ENCODE results near the gene UTP11. TPM values are rescaled to one million over a fixed set of nuclear protein-coding genes. Genes with fewer than 3 reads are reported as not detected.

Gene UTP11
- total RNA-seq, 1 donor from 2014 or later = 53.7 TPM

DNA sequence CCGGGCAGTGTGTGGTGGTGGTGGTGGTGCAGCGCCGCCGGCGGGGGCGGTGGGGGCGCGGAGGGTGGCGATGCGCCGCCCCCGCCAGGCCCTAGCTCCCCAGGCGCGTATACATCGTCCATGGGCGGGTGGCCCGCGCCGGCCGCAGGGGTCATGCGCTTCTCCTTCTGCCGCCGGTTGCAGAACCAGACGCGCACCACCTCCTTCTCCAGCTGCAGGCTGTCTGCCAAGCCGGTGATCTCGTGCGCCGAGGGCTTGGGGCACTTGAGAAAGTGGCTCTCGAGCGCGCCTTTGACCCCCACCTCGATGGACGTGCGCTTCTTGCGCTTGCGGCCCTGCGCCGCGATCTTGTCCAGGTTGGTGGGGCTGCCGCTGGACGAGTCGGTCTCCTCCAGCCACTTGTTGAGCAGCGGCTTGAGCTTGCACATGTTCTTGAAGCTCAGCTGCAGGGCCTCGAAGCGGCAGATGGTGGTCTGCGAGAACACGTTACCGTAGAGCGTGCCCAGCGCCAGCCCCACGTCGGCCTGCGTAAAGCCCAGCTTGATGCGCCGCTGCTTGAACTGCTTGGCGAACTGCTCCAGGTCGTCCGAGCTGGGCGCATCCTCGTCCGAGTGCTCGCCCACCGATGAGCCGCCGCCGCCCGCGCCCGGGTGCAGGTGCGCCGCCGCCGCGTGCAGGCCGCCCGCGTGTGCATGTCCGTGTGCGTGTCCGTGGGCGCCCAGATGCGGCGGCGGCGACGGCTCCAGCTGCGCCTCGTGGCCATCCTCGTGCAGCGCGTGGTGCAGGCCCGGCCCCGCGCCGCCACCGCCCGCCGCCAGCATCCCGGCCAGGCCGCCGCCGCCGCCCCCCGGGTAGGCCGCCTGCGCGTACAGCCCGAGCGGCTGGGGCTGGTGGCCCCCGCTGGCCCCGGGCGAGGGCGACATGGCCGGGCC lies 33.1 kb downstream of the UTP11 start:
- no peak for DNase-seq (ENCODE audit: extremely low read depth, low read depth, low spot score)

DNA sequence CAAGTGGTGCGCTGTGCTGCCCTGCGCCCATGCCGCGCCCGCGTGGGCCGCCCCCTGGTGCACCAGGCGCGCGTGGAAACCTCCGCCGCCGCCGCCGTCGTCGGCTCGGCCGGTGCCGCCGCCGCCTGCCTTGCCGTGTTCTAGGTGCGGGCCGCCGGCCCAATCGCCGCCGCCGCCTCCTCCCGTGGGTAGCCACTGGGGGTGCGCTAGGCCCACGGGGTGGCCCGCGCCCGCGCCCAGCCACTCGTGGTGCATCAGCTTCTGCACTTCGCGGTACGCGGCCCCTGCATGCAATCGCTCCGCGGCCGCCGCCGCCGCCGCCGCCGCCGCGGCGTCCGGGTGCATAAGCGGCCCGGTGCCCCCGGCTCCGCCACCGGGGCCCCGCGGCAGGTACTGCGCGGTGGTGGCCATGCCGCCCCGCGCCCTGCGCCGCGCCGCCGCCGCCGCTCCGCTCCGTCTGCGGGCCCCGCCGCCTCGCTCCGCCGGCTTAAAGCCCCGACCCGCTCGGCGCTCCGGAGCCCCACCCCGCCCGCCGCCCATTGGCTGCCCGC lies 33.9 kb downstream of the UTP11 start, which contains the start of gene POU3F1:
POU3F1 (minus strand) TSS at position 461 of the 551 bp plus-strand sequence; CDS start at position 411, 50 bp downstream.
- no peak for DNase-seq (ENCODE audit: extremely low read depth, low read depth, low spot score)

DNA sequence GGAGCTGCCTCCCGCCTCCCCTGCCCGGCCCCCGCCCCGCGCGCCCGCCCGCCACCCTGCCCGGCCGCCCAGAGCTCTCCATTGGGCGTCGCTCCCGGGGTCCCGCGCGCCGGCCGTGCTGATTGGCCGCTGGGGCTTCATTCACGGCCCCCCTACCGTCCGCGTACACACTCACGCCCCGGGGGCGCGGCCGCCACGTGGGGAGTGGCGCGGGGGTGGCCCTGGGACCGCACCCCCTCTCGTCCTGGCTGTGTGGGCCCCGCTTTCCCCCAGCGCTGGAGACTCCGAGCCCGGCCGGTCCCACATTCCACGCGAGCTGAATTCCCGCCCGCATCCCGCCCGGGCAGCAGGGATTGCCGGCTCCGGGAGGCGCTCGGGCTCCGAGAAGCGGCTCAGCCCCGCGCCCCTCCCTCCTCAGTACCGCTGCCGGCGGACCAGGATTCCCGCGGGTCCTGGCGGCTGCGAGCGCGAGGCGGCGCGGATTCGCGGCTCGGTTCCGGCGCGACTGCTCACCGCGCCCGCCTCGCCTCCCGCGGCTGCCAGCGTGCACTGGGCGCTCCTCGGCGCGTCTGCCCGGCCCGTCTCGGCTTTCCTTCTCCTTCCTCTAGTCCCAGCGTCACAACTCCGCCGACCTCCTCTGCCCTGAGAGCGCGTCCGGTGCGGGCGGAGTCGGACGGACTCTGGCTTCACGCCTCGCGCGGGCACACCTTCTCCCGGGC lies 34.5 kb downstream of the UTP11 start:
- no peak for DNase-seq (ENCODE audit: extremely low read depth, low read depth, low spot score)

DNA sequence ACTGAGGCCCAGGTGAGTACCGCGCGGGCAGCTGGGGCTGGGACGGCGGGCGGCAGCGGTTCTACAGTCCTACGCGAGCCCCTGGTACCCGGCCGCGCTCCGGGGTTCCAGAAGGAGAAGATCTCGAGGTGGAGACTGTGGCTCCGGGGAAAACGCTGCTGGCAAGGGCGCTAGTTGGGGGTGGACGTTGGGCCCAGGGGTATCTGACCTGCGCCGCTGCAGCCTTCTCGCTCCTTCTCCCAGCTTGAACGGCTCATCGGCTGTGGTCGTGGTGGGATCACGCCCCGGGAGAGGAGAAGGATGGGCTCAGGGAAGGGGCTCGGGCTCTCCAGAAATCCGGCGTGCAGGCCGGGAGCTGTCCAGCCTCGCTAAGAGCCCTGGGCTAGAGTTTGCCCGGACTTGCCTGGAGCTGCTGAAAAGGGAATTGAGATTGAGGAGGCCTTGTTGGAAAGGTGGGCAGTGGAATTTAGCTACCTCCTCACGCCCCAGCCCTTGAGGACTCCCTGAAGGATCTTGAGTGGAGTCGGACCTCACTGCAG lies 35.1 kb downstream of the UTP11 start:
- DNase-seq (ENCODE audit: extremely low read depth, low read depth, low spot score) = no peak

DNA sequence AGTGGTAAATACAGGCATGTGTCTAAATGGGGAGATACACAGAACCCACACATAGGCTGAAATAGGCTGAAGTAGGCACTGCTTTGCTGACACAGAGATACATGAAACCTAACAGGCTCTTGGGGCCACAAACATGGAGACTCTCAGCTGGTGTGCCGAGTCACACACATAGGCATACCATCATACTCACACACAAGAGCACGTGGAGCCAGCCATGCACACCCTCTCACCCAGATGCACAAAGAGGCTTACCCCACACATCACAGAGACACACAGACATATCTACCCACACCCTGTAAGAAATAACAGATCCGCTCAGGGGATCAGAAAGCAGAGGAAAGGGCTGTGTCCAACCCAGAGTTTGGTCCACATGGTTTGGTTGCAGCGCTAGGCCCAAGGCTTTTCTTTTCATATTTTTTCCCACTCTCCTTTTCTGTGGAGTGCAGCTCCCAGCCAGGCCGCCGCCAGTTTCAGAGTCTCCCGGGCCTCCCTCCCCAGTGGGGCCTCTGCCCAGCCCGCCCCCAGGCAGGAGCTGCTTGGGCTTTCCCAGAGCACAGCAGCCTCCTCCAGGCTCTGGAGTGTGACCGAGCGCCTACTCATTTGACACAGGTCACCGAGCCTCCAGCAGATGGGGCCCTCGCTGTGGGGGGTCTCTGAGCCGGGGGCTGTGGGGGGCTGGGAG lies 38.0 kb downstream of the UTP11 start:
- no peak for DNase-seq (ENCODE audit: extremely low read depth, low read depth, low spot score)

DNA sequence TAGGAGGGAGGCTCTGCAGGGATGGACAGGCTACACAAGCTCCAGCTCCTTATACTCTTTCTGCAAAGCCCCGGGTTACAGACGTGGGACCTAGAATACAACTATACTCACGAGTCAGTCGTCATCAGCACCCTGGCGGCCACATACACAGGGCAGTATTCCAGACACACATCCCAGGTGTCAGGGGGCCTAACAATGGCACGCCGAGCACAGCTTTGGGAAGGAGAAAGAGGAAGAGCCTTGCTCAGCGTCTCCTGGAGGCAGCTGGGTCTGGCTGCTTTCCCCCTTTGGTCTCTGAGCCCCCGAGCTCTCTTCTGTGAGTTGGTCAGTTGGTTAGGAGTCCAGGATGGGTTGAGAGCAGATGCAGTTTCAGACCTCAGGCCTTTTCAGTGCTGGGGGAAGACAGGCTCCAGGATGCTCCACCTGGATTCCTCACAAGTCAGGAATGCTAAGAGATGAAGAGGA lies 38.6 kb downstream of the UTP11 start:
- no peak for DNase-seq (ENCODE audit: extremely low read depth, low read depth, low spot score)

DNA sequence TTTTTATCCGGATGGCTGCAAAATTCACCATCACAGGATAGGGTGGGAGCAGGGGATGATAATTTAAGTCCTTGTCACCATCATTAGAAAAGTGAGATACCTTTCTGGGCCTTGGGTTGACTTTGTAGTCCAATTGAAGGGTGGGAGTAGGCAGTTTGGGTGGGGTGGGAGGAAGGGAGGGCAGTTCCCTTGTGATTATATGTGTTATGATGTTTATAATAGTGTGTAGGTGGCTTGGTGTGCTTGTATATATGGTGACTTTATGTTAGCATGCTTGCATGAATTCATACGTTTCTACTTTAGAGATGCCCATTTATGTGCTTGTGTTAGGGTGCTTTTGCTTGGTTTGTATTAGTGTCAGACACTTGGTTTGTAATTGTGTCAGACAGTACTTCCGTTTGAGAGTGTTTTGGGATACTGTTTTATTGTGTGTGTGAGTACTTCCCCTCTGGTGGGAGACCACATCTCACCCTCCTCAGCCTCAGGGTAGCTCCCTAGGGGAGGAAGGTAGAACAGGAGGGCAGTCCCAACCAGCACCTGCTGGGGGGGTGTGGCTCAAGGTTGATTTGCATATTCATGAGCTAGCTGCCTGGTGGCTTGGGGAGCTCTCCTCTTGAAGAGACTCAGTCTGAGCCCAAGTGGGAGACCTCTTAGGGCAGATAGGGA lies 40.3 kb downstream of the UTP11 start:
- no peak for DNase-seq (ENCODE audit: extremely low read depth, low read depth, low spot score)

DNA sequence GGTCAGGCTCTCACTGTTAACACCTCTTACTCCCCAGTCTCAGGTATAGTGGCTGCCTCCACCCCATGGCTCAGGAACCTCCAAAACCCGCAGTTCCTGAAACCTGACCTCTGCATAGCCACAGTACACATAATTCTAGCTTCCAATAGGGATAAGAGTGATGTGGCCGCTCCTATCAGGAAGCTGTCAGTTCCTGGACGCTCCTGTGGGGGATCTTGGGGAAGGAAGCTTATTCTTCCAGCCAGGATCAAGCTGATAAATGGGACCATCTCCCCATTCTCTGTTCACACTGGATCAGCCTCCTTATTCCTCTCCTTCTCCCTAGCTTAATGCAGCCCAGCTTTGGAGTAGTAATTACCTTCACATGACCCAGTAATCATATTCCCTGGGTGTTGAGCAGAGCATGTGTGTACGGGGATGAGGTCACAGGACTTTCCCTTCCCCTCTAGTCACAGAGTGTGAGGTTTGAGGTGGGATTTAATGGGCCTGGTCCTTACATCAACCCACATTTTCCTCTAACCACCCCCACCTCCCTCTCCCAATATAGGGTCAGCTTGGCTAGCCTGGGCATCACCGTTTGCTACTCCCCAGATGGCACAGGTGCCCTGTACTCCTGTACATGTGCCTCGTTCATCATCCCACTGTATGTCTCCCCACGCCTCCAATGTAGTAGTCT lies 41.0 kb downstream of the UTP11 start:
- DNase-seq (ENCODE audit: extremely low read depth, low read depth, low spot score) = no peak

DNA sequence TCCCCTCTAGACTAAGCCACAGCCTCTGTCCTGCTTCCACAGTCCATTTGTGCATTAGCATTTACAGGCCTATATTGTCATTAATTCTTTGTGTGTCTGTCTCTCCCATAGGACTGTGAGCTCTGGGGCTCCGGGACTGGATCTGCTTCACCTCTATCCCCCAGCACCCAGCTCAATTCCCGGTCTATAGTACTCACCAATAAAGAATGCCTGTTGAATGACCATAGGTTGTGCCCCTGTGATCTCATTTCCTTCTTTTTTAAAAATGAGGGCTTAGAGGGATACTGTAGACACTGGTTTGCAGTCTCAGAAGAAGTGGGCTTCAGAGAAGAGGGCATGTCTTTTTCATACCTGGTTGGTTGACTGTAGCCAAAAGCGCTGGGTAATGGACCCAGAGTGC lies 42.9 kb downstream of the UTP11 start:
- no peak for DNase-seq (ENCODE audit: extremely low read depth, low read depth, low spot score)

DNA sequence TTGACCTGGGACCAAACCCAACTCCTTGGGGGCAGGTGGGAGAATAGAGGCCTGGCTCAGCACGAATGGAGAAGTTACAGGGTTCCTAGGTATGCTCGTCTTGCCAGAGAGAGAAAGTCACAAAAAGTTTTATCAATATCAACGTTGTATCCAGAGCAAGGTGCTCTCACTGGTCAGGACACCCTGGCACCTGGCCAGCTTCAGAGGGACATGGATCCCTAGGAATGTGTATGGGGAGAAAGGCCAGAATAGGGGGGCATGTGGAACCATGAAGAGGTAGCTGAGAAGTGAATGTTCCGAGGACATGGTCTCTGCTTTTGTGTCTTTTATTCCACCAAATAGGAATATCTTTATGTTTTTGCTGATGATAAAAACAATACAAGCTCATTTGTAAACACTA lies 43.4 kb downstream of the UTP11 start:
- DNase-seq (ENCODE audit: extremely low read depth, low read depth, low spot score) = no peak

DNA sequence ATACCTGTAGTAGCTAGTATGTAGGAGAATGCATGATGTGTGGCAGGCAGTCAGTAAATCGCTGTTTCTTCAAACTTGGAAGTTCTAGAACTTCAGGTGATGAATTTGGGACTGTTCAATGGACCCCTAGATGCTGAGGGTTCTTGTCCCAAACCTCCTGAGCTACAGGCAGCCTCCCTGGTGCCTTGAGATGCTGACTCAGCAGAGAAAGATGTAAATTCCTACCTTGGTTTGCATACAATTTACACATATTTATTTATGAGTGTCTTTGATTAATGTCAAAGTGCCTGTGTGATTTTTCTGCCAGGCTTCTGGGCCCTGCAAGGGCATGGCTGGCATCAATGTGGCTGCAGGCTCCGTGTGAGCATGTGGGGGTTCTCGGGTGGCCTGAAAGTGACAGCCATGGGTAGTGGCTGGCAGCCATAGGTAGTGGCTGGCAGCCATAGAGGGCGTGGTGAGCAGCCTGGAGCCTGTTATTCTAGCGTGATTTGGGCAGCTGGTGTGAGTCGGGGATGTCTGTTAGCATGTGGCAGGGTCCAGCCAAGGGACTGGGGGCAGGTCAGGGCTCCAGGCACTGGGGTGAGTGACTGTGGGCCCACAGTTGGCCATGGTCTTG lies 47.2 kb downstream of the UTP11 start:
- no peak for DNase-seq (ENCODE audit: extremely low read depth, low read depth, low spot score)

DNA sequence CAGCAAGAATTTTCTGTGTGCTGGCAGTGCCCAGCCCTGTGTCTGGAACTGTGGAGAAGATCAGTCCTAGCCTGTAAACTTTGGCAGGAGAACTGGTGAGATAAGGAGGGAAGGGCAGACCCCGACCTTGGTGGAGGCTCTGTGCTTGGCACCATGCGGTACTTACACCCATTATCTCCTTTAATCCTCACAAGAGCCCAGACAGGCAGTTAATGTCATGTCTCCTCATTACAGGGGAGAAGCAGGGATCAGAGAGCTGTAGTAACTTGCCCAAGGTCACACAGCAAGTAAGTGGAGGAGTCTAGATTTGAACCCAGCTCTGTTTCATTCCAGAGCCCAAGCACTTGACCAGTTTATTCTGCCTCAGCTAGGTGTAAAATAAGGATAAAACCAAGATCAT lies 48.0 kb downstream of the UTP11 start:
- DNase-seq (ENCODE audit: extremely low read depth, low read depth, low spot score) = no peak

DNA sequence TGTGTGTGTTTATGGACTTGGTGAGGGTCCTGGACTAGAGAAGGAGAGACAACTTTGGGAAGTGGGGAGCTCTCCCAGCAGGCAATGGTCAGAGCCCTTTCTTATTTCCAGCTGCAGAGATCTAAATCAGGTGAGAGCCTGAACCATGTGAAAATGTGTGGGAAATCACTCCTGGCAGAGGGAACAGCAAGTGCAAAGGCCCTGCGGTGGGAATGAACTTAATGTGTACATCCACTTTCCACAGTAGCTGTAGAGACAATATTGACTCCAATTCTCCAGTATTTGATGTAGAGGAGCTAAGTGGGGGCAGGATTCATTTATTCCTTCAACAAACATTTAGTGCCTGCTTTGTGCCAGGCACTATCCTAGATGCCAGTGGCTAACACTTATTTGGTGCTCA lies 48.8 kb downstream of the UTP11 start:
- no peak for DNase-seq (ENCODE audit: extremely low read depth, low read depth, low spot score)

DNA sequence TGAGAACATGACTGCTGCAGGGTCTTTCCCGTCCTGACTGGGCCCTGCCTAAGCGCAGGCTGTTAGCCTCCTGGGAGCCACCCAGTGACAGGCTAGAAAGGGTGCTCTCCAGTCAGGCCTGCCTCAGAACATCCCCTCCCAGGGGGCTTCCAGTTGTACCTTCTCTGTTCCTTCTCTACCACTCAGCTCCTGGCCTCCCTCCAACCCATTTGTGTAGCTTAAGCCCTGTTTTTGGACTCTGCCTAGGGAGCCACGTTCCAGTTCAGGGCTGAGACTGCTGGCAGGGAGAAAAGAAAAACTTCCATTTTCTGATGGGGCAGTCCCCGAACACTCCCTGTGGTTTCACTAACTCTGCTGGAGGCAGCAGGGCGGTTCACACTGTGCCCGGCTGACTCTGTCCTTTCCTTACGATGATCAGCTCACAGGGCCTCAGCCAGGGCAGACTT lies 49.4 kb downstream of the UTP11 start:
- DNase-seq (ENCODE audit: extremely low read depth, low read depth, low spot score) = no peak

DNA sequence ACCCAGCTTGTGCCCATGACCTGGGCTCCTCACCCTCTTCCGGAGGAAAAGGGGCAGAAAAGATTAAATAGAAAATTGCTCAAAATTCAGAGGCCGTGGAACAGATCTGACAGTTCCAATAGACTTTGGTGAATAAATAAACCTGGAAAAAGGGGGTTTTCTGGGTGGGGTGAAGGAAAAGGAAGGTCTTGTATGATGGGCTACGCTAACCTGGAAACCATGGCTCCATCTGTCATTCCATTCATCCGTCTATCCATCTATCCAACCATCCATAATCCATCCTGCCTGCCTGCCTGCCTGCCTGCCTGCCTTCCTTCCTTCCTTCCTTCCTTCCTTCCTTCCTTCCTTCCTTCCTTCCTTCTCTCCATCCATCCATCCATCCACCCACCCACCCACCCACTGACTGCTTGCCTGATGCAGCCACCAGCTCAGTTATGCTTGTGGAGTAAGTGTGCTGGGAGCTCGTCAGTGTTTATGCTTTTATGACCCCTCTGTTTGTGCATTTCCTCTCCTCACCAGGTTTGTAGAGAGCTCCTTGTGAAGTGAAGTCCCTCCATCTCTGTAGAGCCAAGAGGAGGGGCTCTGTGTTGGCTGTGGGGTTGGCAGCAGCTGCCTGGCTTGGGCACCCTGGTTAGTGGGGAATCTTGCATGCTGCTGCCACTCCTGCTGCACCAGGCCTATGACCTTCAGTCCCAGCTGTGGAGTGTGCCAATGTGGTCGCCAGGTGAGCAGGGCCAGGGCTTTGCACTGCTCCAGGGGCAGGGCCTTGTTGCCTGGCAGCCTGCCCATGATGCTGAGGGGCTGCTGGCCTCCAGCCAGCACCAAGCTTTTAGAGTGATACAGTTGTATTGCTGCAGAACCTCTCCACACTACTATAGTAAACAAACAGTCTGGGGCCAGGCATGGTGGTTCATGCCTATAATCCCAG lies 50.1 kb downstream of the UTP11 start:
- no peak for DNase-seq (ENCODE audit: extremely low read depth, low read depth, low spot score)

DNA sequence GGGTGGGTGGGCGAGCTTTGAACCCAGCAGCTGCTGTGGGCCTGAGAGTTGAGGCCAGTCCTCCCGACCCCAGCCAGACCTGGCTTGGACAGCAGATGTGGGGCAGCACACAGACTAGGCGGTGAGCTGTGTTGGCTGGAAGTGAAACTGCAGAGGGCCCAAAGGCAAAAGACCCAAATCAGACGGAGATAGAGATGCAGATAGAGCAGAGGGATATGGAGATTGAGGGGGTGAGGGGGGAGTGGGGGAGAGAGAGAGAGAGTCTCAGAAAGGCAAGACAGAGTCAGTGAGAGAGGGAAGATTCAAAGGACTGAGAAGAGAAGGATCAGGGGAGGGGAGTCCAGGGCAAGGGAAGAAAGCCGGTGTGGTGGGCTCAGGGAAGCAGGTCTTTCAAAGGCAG lies 51.1 kb downstream of the UTP11 start:
- DNase-seq (ENCODE audit: extremely low read depth, low read depth, low spot score) = no peak

DNA sequence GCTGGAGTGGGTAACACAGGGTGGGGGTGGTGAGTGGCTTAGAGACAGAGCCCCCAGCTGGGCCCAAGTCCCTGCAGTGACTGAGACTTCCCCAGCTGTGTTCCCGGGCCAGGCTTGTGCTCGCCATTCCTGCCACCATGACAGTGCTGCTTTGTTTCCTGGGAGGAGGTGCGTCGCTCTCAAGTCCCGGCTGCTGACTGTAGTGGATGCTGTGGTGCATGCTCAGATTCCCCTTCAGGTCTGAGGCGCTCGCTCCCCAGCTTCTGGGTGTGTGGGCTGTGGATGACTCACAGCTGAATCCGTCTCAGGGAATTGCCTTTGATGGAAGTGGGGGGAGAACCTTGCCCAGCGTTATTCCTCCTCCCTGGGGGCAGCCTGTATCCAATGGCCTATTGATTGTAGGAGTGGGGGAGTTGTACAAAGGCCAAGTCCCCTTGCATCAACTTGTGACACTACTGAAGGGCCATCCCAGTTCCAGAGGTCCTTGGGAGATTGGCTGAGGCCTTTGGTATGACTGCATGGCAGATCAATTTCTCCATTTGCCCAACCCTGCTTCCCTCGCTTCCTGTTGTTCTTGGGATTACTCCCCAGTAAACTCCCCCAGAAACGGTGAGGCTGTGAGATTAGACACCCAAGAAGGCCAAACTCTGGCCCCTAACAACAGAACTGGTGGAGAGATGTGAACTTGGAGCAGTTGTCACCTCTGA lies 51.8 kb downstream of the UTP11 start:
- DNase-seq (ENCODE audit: extremely low read depth, low read depth, low spot score) = no peak
